Activated B cell treated with CpG ODN at 0.5 μM for 24 hours (primary cell): ENCODE results near the gene SYTL2. TPM values are rescaled to one million over a fixed set of nuclear protein-coding genes. Genes with fewer than 3 reads are reported as not detected.

ENCODE experiments used
- ATAC-seq: fragments of 200-7000 bp; cut with Tn5 transposase; one replicate; pipeline ENCODE4 v1.10.0; 2021; ENCODE audit warnings: low read depth, mild to moderate bottlenecking, moderate library complexity
- CTCF ChIA-PET: fragments of 350-600 bp; sonication (Branson Sonifier 250); formaldehyde crosslinking; loops from one replicate; lab custom pipeline; 2021; ENCODE audit warnings: antibody characterized with exemption; lab: Charles Lee
- POLR2A ChIA-PET: fragments of 350-600 bp; sonication (Branson Sonifier 250); formaldehyde crosslinking; loops from one replicate; lab custom pipeline; 2021; ENCODE audit warnings: antibody characterized with exemption; lab: Charles Lee
- DNase-seq: peaks from one replicate; pipeline ENCODE4 v3.0.0; 2022
- H3K27ac Mint-ChIP-seq: one replicate; pipeline ENCODE4 v1.8.0; 2020; ENCODE audit warnings: mixed read lengths
- H3K27me3 Mint-ChIP-seq: one replicate; pipeline ENCODE4 v1.8.0; 2021; ENCODE audit warnings: mixed read lengths
- H3K36me3 Mint-ChIP-seq: one replicate; pipeline ENCODE4 v1.8.0; 2021; ENCODE audit warnings: low read depth, mixed read lengths
- H3K4me1 Mint-ChIP-seq: one replicate; pipeline ENCODE4 v1.8.0; 2021; ENCODE audit warnings: mixed read lengths
- H3K4me3 Mint-ChIP-seq: one replicate; pipeline ENCODE4 v1.8.0; 2020; ENCODE audit warnings: mild to moderate bottlenecking, mixed read lengths
- H3K9me3 Mint-ChIP-seq: one replicate; pipeline ENCODE4 v1.8.0; 2020; ENCODE audit warnings: mixed read lengths
- intact Hi-C: fragments of 100-400 bp; cut with micrococcal nuclease; formaldehyde crosslinking; loops from one replicate; pipeline ENCODE4 v1.15.1; 2024
- total RNA-seq: library from RNA; stranded (reverse); gene quantifications from 2 replicates; pipeline ENCODE4 v1.2.3, GENCODE V29; 2022
- TF ChIP-seq, protein P1 (sequence below): fragments of 200-600 bp; IDR thresholded peaks from one replicate; pipeline ENCODE4 v1.8.0; 2022; ENCODE audit warnings: antibody characterized with exemption, mild to moderate bottlenecking

SYTL2 gene
- total RNA-seq, 1 donor from 2014 or later = 1.1 TPM

DNA sequence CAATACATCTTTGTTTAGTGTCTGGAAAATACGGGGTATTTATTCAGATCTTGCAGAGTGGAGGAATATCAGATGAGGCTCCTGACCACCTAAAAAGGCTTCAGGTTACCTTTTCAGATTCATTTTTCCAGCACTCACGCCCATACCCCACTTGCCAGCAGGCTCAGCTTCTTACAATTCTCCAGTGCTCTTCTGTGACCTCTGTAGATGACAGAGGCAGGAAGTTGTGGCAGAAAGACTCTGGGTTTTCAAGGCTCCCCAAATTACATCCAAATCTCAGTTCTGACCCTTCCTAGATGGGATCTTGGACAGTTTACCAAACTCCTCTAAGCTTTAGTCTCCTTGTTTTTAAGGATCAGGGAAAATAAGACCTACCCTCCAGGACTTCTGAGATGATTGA lies 61.1 kb downstream of the SYTL2 start:
- H3K9me3 Mint-ChIP-seq = no peaks in the 10 kb centered on the region
- no peak overlapping the region for H3K4me3 Mint-ChIP-seq
- TF ChIP-seq, protein P1, sequence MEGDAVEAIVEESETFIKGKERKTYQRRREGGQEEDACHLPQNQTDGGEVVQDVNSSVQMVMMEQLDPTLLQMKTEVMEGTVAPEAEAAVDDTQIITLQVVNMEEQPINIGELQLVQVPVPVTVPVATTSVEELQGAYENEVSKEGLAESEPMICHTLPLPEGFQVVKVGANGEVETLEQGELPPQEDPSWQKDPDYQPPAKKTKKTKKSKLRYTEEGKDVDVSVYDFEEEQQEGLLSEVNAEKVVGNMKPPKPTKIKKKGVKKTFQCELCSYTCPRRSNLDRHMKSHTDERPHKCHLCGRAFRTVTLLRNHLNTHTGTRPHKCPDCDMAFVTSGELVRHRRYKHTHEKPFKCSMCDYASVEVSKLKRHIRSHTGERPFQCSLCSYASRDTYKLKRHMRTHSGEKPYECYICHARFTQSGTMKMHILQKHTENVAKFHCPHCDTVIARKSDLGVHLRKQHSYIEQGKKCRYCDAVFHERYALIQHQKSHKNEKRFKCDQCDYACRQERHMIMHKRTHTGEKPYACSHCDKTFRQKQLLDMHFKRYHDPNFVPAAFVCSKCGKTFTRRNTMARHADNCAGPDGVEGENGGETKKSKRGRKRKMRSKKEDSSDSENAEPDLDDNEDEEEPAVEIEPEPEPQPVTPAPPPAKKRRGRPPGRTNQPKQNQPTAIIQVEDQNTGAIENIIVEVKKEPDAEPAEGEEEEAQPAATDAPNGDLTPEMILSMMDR = no peak
- H3K4me1 Mint-ChIP-seq = peaks cover 9% of the 10 kb centered on the region
- DNase-seq (no peak), ATAC-seq (no peak)
- no peaks in the 10 kb centered on the region for H3K36me3 Mint-ChIP-seq
- ChIA-PET CTCF (no interaction called here), POLR2A (no interaction called here)
- H3K27me3 Mint-ChIP-seq = no peaks in the 10 kb centered on the region
- H3K27ac Mint-ChIP-seq = no peak overlapping the region
- intact Hi-C loops = no loop called here

DNA sequence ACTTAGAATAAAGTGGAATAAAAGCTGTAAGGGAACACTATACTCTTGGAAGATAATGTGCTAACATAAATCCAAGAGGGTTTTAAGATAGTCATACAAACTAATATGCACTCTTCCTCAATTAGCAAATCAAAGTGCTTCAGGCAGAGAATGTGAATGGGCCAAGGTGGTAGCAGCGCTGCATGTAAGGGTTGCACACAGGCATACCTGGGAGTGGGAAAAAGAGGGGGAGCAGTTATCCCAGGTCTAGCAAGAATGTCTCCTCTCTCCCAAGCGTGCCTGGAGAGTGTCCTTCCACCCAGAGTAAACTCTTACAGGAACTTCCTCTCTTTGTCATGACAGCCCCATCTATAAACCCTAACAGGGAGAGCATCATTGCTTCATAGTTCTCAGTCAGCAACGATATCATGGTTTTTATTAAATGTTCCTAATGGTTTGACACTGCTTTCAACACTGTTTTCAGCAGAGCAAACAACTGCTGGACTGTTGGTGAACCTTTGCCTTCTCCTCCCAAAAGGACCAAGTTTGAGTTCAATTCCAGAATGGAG lies 61.6 kb downstream of the SYTL2 start:
- TF ChIP-seq, protein P1 = no peak
- intact Hi-C loops = no loop called here
- peaks cover 9% of the 10 kb centered on the region for H3K4me1 Mint-ChIP-seq
- ChIA-PET POLR2A (no interaction called here), CTCF (no interaction called here)
- no peak overlapping the region for H3K27ac Mint-ChIP-seq
- H3K36me3 Mint-ChIP-seq = no peaks in the 10 kb centered on the region
- DNase-seq (no peak), ATAC-seq (no peak)
- H3K27me3 Mint-ChIP-seq = no peaks in the 10 kb centered on the region
- H3K4me3 Mint-ChIP-seq = no peak overlapping the region
- H3K9me3 Mint-ChIP-seq = no peaks in the 10 kb centered on the region

DNA sequence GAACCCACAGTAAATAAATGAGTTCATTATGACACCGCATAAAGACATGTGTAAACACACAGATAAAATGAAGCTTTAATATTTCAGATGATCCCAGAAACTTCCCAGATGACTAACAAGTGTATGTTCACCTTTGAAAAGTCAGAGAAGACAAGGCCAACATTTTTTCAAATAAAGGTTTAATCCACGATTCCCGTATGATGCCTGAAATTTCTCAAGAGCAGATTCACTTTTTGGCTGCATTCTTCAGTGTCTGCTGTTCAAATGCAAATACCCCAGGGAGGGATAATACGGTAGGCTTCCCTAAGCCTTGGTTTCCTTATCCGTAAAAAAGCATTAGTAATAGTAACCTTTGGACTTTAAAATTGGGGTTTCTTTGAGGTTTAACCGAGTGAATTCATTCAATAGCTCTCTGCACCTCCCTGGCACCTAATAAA lies 62.5 kb downstream of the SYTL2 start:
- H3K4me3 Mint-ChIP-seq = no peak overlapping the region
- intact Hi-C loops = no loop called here
- DNase-seq (no peak), ATAC-seq (no peak)
- no peaks in the 10 kb centered on the region for H3K9me3 Mint-ChIP-seq
- H3K4me1 Mint-ChIP-seq = peaks cover 9% of the 10 kb centered on the region
- POLR2A ChIA-PET = no interaction called here
- H3K27ac Mint-ChIP-seq = no peak overlapping the region
- H3K27me3 Mint-ChIP-seq = no peaks in the 10 kb centered on the region
- CTCF ChIA-PET = no interaction called here
- no peaks in the 10 kb centered on the region for H3K36me3 Mint-ChIP-seq
- TF ChIP-seq, protein P1 = no peak

DNA sequence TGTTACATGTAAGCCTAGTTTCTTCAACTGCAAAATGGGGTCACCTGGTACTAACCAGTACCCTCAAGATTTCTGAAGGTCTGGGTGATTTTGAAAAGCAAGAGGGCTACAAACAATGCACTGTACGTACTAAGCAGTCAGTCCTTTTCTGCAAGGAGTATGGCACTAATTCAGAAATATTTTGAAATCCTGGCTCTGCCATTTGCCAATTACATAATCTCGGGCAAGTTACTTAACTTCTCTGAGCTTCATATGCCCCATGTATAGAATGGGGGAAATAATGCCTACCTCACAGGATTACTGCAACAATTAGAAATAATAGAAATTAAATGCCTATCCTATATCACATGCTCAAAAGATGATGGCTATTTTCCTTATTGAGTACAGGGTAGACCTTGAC lies 64.3 kb downstream of the SYTL2 start:
- H3K9me3 Mint-ChIP-seq = no peaks in the 10 kb centered on the region
- no peak for DNase-seq
- no peak overlapping the region for H3K4me3 Mint-ChIP-seq
- POLR2A ChIA-PET = no interaction called here
- no peaks in the 10 kb centered on the region for H3K27me3 Mint-ChIP-seq
- CTCF ChIA-PET = no interaction called here
- intact Hi-C loops = no loop called here
- TF ChIP-seq, protein P1 = no peak
- no peak for ATAC-seq
- peaks cover 4% of the 10 kb centered on the region for H3K4me1 Mint-ChIP-seq
- no peak overlapping the region for H3K27ac Mint-ChIP-seq
- no peaks in the 10 kb centered on the region for H3K36me3 Mint-ChIP-seq

DNA sequence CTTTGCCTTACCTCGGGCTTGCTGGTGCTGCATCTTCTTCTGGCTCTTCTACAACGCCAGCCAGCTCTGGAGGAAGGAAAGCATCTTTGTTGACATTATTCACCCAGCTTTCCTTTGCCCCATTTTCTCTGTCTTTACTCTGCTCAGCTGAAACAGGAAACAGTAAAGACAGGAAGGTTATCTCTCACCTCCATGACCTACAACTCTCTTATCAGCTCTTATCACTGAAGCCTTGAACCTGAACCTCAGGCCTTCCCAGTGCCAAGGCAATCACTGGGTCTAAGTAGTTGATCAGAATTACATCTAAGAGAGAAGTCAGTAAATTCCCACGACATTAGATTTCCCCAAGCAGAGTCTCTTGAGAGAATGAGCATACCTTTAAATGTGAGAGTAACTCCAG lies 65.3 kb downstream of the SYTL2 start:
- Mint-ChIP-seq H3K4me3 (no peak overlapping the region), H3K4me1 (peaks cover 4% of the 10 kb centered on the region), H3K27ac (no peak overlapping the region), H3K27me3 (no peaks in the 10 kb centered on the region), H3K36me3 (no peaks in the 10 kb centered on the region), H3K9me3 (no peaks in the 10 kb centered on the region)
- DNase-seq (no peak), ATAC-seq (no peak)
- TF ChIP-seq, protein P1 = no peak
- POLR2A ChIA-PET = no interaction called here
- intact Hi-C loops = no loop called here
- CTCF ChIA-PET = no interaction called here
